ENCODE measurements around the gene DMRTC2.
A peak's percentile ranks its signal among the peaks of the same experiment; 100 is the strongest.

DMRTC2 gene

GRCh38 chr19:41868120-41868988, 23.5 kb downstream of the DMRTC2 start (continued):
- TF ChIP-seq ZNF692 (tag by site-specific recombination; IDR thresholded peaks at IDR 0.05) (peak; percentile 85), PATZ1 (tag by site-specific recombination; IDR thresholded peaks at IDR 0.05) (peak; percentile 41; the same call in 1 of the 2 replicates), GLIS1 (tag by site-specific recombination; IDR thresholded peaks at IDR 0.05) (peak; percentile 83), GLIS2 (tag by site-specific recombination; IDR thresholded peaks at IDR 0.05) (0 out of 2 replicates have a peak, but pooled peaks have one; percentile 27), ZNF48 (tag by site-specific recombination; IDR thresholded peaks at IDR 0.05) (no peak)

GRCh38 chr19:41868989-41869300, 24.1 kb downstream of the DMRTC2 start:
- peaks cover 6% of the 10 kb centered on the region; the same call in 1 of the 2 replicates for H3K4me1 ChIP-seq (ENCODE audit: control insufficient read depth, insufficient read depth, low read length)
- TF ChIP-seq ZNF23 (tag by site-specific recombination; IDR thresholded peaks at IDR 0.05; ENCODE audit: borderline replicate concordance) (no peak), ZXDB (tag by site-specific recombination; IDR thresholded peaks at IDR 0.05) (no peak), ZNF510 (tag by site-specific recombination; IDR thresholded peaks at IDR 0.05; ENCODE audit: insufficient replicate concordance) (no peak), ZBTB6 (tag by site-specific recombination; IDR thresholded peaks at IDR 0.05) (no peak), ZNF654 (tag by site-specific recombination; IDR thresholded peaks at IDR 0.05; ENCODE audit: low read depth) (no peak), ZNF398 (tag by site-specific recombination; IDR thresholded peaks at IDR 0.05) (no peak), ZNF624 (tag by site-specific recombination; IDR thresholded peaks at IDR 0.05) (no peak), ZSCAN4 (tag by site-specific recombination; IDR thresholded peaks at IDR 0.05) (no peak)
- H3K27ac ChIP-seq (ENCODE audit: extremely low read depth, low read depth, low read length) = peak overlapping the region; percentile 35; the same call in 1 of the 2 replicates
- peaks cover 76 to 81% of the 10 kb centered on the region in 2 experiments for H3K36me3 ChIP-seq (ENCODE audit: control insufficient read depth in 2 of 2, insufficient read depth in 1 of 2, low read length in 2 of 2)
- H3K4me3 ChIP-seq (ENCODE audit: low read depth, low read length) = no peak overlapping the region
- no peaks in the 10 kb centered on the region for H3K9me3 ChIP-seq (ENCODE audit: control insufficient read depth, insufficient read depth, low read depth, low read length)
- CTCF ChIA-PET = interaction anchor here (1.0 to 2.1 kb wide), 4 partner anchors 10 to 166 kb away, joined by 3 to 7 read pairs (median 4); partner anchors contain the start of gene RPS19
- POLR2A ChIA-PET = interaction anchor here (0.6 to 7.2 kb wide), 8 partner anchors 9 to 488 kb away, joined by 3 to 118 read pairs (median 6); partner anchors contain the start of genes RABAC1 and RPS19
